ENCODE measurements around the gene OXNAD1.
"Not testable (repeated sequence)": the region's sequence is repeated elsewhere in the genome, so short reads cannot be mapped to it uniquely, and the experiment has no call there.

Gene OXNAD1

GRCh38 chr3:16304061-16305010 lies 39.3 kb downstream of the OXNAD1 start:
- no peak for DNase-seq

- DNase-seq: peak; percentile 64
Measured at GRCh38 chr3:16305111-16305541, 40.1 kb downstream of the OXNAD1 start.

GRCh38 chr3:16307832-16308531 lies 43.0 kb downstream of the OXNAD1 start:
- DNase-seq: no peak

- no peak for DNase-seq
Measured at GRCh38 chr3:16308727-16309126, 43.7 kb downstream of the OXNAD1 start.

GRCh38 chr3:16309558-16309957 lies 44.5 kb downstream of the OXNAD1 start:
- peak; percentile 81 for DNase-seq

GRCh38 chr3:16310486-16310885 lies 45.5 kb downstream of the OXNAD1 start:
- not testable (repeated sequence) for DNase-seq

- DNase-seq: peak; percentile 74
Measured at GRCh38 chr3:16311960-16312451, 47.0 kb downstream of the OXNAD1 start.

- DNase-seq: no peak
Measured at GRCh38 chr3:16313886-16314645, 49.1 kb downstream of the OXNAD1 start.

- no peak for DNase-seq
Measured at GRCh38 chr3:16315623-16316022, 50.6 kb downstream of the OXNAD1 start.

GRCh38 chr3:16316396-16316795 lies 51.4 kb downstream of the OXNAD1 start:
- DNase-seq: no peak

- no peak for DNase-seq
Measured at GRCh38 chr3:16316847-16317560, 52.0 kb downstream of the OXNAD1 start.

GRCh38 chr3:16317561-16317945 lies 52.5 kb downstream of the OXNAD1 start:
- DNase-seq: no peak

- DNase-seq: no peak
Measured at GRCh38 chr3:16318176-16318575, 53.2 kb downstream of the OXNAD1 start.

GRCh38 chr3:16319307-16319706 lies 54.3 kb downstream of the OXNAD1 start:
- peak; percentile 87 for DNase-seq

- DNase-seq: no peak
Measured at GRCh38 chr3:16319723-16320122, 54.7 kb downstream of the OXNAD1 start.

- DNase-seq: no peak
Measured at GRCh38 chr3:16320711-16321110, 55.7 kb downstream of the OXNAD1 start.

GRCh38 chr3:16322189-16322588 lies 57.2 kb downstream of the OXNAD1 start:
- no peak for DNase-seq

- DNase-seq: no peak
Measured at GRCh38 chr3:16323737-16324136, 58.7 kb downstream of the OXNAD1 start.

GRCh38 chr3:16325850-16326249 lies 60.8 kb downstream of the OXNAD1 start:
- DNase-seq: no peak

GRCh38 chr3:16326724-16327349 lies 61.8 kb downstream of the OXNAD1 start:
- DNase-seq: no peak

GRCh38 chr3:16328124-16328523 lies 63.1 kb downstream of the OXNAD1 start:
- no peak for DNase-seq

Measured in CD4-positive, alpha-beta T cell treated with Interleukin-21 for 1 hour (primary cell).